MCF 10A (cell line): ENCODE measurements around the gene TBC1D22B. TPM values are rescaled to one million over a fixed set of nuclear protein-coding genes. Genes with fewer than 3 reads are reported as not detected.
A peak's percentile ranks its signal among the peaks of the same experiment; 100 is the strongest.
"Not testable (repeated sequence)": the region's sequence is repeated elsewhere in the genome, so short reads cannot be mapped to it uniquely, and the experiment has no call there.

Source experiments
- BruUV-seq: library from RNA; stranded (reverse); fragments of 400-500 nt; replicated peaks from 2 replicates; lab custom pipeline; 2021; lab: Mats Ljungman, UMichigan
- CTCF ChIA-PET: fragments of 300-600 bp; sonication (Branson Sonifier 250); formaldehyde crosslinking; extraction: SDS; loops from one replicate; lab custom pipeline; 2021; ENCODE audit warnings: antibody characterized with exemption, inconsistent platforms; lab: Yijun Ruan, JAX
- POLR2A ChIA-PET: fragments of 300-600, 350-650 bp; sonication (Branson Sonifier 250); formaldehyde crosslinking; extraction: SDS; loops from one replicate; lab custom pipeline; 2020; ENCODE audit warnings: antibody characterized with exemption, inconsistent platforms; lab: Yijun Ruan, JAX
- DNase-seq: peaks from one replicate; pipeline ENCODE4 v3.0.0-alpha.2; 2018; ENCODE audit not compliant: unreplicated experiment
- H3K27ac Mint-ChIP-seq: one replicate; pipeline ENCODE4 v1.8.0; 2022; ENCODE audit warnings: mild to moderate bottlenecking, low read depth, mixed read lengths; ENCODE audit not compliant: unreplicated experiment
- H3K27me3 Mint-ChIP-seq: one replicate; pipeline ENCODE4 v1.8.0; 2022; ENCODE audit warnings: mixed read lengths; ENCODE audit not compliant: insufficient read depth, unreplicated experiment
- H3K36me3 Mint-ChIP-seq: one replicate; pipeline ENCODE4 v1.8.0; 2022; ENCODE audit warnings: mild to moderate bottlenecking, moderate library complexity, mixed read lengths; ENCODE audit not compliant: insufficient read depth, unreplicated experiment
- H3K4me1 Mint-ChIP-seq: one replicate; pipeline ENCODE4 v1.8.0; 2022; ENCODE audit warnings: mixed read lengths; ENCODE audit not compliant: insufficient read depth, unreplicated experiment
- H3K4me3 Mint-ChIP-seq: one replicate; pipeline ENCODE4 v1.8.0; 2022; ENCODE audit warnings: mild to moderate bottlenecking, moderate library complexity, mixed read lengths; ENCODE audit not compliant: unreplicated experiment
- H3K9me3 Mint-ChIP-seq: one replicate; pipeline ENCODE4 v1.8.0; 2022; ENCODE audit warnings: mixed read lengths; ENCODE audit not compliant: unreplicated experiment
- intact Hi-C: fragments of 100-400 bp; cut with micrococcal nuclease; formaldehyde crosslinking; loops from 2 replicates; pipeline ENCODE4 v1.14.1; 2022
- total RNA-seq: library from RNA; stranded (reverse); gene quantifications from 2 replicates; pipeline ENCODE4 v1.2.3, GENCODE V29; 2022
- TF ChIP-seq, protein P1 (sequence below): fragments of 200-600 bp; IDR thresholded peaks from one replicate; pipeline ENCODE4 v1.8.0; 2022; ENCODE audit warnings: antibody characterized with exemption, mild to moderate bottlenecking; ENCODE audit not compliant: unreplicated experiment

TBC1D22B gene
- total RNA-seq, 1 experiment from 2014 or later: 12.9 TPM

DNA sequence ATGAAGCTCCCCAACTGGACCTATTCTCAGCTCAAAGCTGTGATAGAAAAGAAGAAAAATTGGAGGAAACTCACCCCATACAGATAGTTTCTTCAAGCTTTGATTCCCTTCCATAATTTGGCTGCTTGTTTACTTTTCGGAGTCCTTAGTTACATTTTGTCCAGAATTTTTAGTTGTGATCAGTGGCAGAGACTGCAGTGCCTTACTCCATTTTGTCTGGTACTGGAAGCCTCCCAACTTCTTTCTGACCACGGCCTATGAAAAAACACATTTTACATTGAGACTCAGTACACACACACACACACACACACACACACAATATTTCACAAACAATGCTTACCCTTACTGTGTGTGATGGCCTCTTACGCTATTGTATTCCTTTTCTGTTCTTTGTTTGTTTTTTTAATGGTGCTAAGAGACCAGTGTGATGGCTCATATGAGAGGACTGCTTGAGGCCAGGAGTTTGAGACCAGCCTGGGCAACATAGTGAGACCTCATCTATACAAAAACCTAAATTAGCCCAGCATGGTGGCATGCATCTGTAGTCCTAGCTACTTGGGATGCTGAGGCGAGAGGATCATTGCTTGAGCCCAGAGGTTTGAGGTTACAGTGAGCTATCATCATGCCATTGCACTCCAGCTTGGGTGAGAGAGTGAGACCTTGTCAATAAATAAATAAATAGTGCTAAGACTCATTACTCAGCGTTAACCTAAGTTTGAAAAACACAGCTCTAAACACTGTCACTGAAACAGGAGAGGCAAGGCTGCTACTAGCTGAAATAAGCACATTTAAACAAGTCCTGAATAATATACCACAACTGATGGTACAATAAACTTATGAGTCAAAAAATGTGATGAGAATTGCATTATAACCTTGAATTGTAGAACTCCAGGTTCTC lies 82.4 kb downstream of the TBC1D22B start:
- no peaks in the 10 kb centered on the region for H3K4me1 Mint-ChIP-seq

DNA sequence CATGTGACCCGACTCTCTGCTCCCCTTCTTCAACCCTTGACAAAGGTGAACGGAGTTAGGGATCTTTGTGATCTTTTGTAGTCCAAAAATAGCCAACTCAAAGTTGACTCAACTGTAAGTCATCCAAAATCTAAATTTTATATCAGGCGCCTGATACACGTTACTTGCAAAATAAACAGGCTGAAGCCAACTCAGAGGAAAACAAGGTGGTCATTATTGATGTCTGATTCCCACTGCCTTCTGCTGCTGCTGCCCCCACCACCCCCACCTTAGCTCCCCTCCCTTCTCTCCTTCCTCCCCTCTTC lies 83.0 kb downstream of the TBC1D22B start:
- BruUV-seq: no TSS peak
- intact Hi-C loops: no loop called here
- Mint-ChIP-seq H3K9me3 (no peaks in the 10 kb centered on the region), H3K36me3 (peaks cover 12% of the 10 kb centered on the region), H3K4me3 (no peak overlapping the region), H3K4me1 (no peaks in the 10 kb centered on the region), H3K27me3 (peaks cover 16% of the 10 kb centered on the region), H3K27ac (no peak overlapping the region)
- POLR2A ChIA-PET: no interaction called here
- TF ChIP-seq, protein P1, sequence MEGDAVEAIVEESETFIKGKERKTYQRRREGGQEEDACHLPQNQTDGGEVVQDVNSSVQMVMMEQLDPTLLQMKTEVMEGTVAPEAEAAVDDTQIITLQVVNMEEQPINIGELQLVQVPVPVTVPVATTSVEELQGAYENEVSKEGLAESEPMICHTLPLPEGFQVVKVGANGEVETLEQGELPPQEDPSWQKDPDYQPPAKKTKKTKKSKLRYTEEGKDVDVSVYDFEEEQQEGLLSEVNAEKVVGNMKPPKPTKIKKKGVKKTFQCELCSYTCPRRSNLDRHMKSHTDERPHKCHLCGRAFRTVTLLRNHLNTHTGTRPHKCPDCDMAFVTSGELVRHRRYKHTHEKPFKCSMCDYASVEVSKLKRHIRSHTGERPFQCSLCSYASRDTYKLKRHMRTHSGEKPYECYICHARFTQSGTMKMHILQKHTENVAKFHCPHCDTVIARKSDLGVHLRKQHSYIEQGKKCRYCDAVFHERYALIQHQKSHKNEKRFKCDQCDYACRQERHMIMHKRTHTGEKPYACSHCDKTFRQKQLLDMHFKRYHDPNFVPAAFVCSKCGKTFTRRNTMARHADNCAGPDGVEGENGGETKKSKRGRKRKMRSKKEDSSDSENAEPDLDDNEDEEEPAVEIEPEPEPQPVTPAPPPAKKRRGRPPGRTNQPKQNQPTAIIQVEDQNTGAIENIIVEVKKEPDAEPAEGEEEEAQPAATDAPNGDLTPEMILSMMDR: no peak
- peak; percentile 1 for DNase-seq
- CTCF ChIA-PET: interaction anchor here (1.4 to 2.5 kb wide), 2 partner anchors 15 to 17 kb away, joined by 5 to 11 read pairs; no protein-coding TSS in a partner anchor

More for the DNA sequence above, 82.4 kb downstream of the TBC1D22B start:
- no peak overlapping the region for H3K4me3 Mint-ChIP-seq
- no peak for DNase-seq
- TF ChIP-seq, protein P1: no peak
- no peak overlapping the region for H3K27ac Mint-ChIP-seq
- H3K36me3 Mint-ChIP-seq: peaks cover 12% of the 10 kb centered on the region
- H3K9me3 Mint-ChIP-seq: no peaks in the 10 kb centered on the region
- no TSS peak for BruUV-seq
- H3K27me3 Mint-ChIP-seq: peaks cover 16% of the 10 kb centered on the region
- intact Hi-C loops: no loop called here
- POLR2A ChIA-PET: no interaction called here
- CTCF ChIA-PET: interaction anchor here (1.4 to 2.5 kb wide), 2 partner anchors 14 to 16 kb away, joined by 5 to 11 read pairs; no protein-coding TSS in a partner anchor

DNA sequence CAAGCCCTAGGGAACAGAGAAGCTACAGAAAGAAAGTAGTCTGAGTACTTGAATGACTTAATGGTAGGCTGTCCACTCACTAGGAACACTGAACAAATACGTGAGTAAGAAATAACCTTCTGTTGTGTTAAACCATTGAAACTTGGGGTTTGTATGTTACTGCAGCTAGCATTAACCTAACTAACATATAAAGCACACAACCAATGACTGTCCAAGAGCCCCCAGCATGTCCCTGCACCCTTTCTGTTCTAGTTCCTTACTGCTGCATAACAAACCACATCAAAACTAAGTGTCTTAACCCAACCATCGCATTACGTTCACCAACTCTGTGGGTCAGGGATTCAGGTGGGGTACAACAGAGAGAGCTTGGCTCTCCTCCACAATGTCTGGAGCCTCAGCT lies 85.7 kb downstream of the TBC1D22B start:
- TF ChIP-seq, protein P1: no peak
- H3K4me1 Mint-ChIP-seq: no peaks in the 10 kb centered on the region
- POLR2A ChIA-PET: no interaction called here
- intact Hi-C loops: no loop called here
- no peak overlapping the region for H3K4me3 Mint-ChIP-seq
- no peaks in the 10 kb centered on the region for H3K9me3 Mint-ChIP-seq
- H3K27ac Mint-ChIP-seq: no peak overlapping the region
- CTCF ChIA-PET: interaction anchor here (1.8 kb wide), 1 partner anchor 18 kb away, joined by 4 read pairs; no protein-coding TSS in a partner anchor
- no peak for DNase-seq
- H3K36me3 Mint-ChIP-seq: peaks cover 5% of the 10 kb centered on the region
- peaks cover 16% of the 10 kb centered on the region for H3K27me3 Mint-ChIP-seq
- no TSS peak for BruUV-seq

DNA sequence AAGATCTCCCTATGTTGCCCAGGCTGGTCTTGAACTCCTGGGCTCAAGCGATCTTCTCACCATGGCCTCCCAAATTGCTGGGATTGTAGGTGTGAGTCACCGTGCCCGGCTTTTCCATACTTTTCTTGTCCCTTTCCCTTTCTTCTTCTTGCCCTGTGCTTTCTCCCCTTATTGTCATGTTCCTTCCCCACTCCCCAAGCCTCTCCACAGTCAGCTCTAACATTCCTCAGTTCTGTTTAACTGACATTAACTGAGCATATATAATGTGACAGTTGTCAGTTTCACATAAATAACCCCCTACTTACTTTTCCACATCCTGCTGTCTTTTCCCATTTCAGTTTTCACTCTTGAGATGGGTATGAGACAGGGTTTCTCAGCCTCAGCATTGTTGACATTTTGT lies 86.7 kb downstream of the TBC1D22B start:
- ChIA-PET POLR2A (interaction anchor here (0.6 kb wide), 1 partner anchor 42 kb away, joined by 3 read pairs; no protein-coding TSS in a partner anchor), CTCF (interaction anchor here (0.7 to 1.8 kb wide), 3 partner anchors 19 to 171 kb away, joined by 3 to 4 read pairs (median 3); no protein-coding TSS in a partner anchor)
- no peak overlapping the region for H3K27ac Mint-ChIP-seq
- DNase-seq: no peak
- intact Hi-C loops: no loop called here
- TF ChIP-seq, protein P1: no peak
- no peak overlapping the region for H3K4me3 Mint-ChIP-seq
- H3K4me1 Mint-ChIP-seq: no peaks in the 10 kb centered on the region
- BruUV-seq: no TSS peak
- H3K9me3 Mint-ChIP-seq: no peaks in the 10 kb centered on the region
- peaks cover 16% of the 10 kb centered on the region for H3K27me3 Mint-ChIP-seq
- peaks cover 3% of the 10 kb centered on the region for H3K36me3 Mint-ChIP-seq

DNA sequence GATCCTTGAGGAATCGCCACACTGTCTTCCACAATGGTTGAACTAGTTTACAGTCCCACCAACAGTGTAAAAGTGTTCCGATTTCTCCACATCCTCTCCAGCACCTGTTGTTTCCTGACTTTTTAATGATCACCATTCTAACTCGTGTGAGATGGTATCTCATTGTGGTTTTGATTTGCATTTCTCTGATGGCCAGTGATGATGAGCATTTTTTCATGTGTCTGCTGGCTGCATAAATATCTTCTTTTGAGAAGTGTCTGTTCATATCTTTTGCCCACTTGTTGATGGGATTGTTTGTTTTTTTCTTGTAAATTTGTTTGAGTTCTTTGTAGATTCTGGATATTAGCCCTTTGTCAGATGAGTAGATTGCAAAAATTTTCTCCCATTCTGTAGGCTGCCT lies 88.2 kb downstream of the TBC1D22B start:
- CTCF ChIA-PET, H3K9me3 Mint-ChIP-seq, DNase-seq: not testable (repeated sequence)

More for the DNA sequence above, 88.2 kb downstream of the TBC1D22B start:
- BruUV-seq, intact Hi-C loops, H3K27ac Mint-ChIP-seq, H3K36me3 Mint-ChIP-seq, POLR2A ChIA-PET, H3K4me3 Mint-ChIP-seq, H3K4me1 Mint-ChIP-seq: not testable (repeated sequence)
- H3K27me3 Mint-ChIP-seq: peaks cover 16% of the 10 kb centered on the region
